Adrenal gland (tissue), 12 donors: Measurements from ENCODE around the gene IL36G. TPM values are rescaled to one million over a fixed set of nuclear protein-coding genes. Genes with fewer than 3 reads are reported as not detected.

Experiments used
- DNase-seq, 7 donors: peaks; one replicate each; pipeline ENCODE4 v3.0.0-alpha.2; 2019 to 2020
- H3K27ac ChIP-seq, 5 donors: fragments of 200-600 bp; sonication (generic) in 4 of 5; 1 replicate in 3 of 5; 2 replicates in 2 of 5; pipeline versions ENCODE4 v1.5.1 to v1.8.0; 2016 to 2020; ENCODE audit warnings: mild to moderate bottlenecking in 1 of 5
- H3K27me3 ChIP-seq: fragments of 200-600 bp; 2 replicates; pipeline ENCODE4 v1.8.0; 2021
- H3K36me3 ChIP-seq, 2 donors: fragments of 200-600 bp; replicated peaks in 1 of 2; 1 replicate in 1 of 2; 2 replicates in 1 of 2; pipeline versions ENCODE4 v1.5.1 to v1.8.0; 2018 to 2022
- H3K4me1 ChIP-seq, 2 donors: fragments of 200-600 bp; replicated peaks in 1 of 2; 1 replicate in 1 of 2; 2 replicates in 1 of 2; pipeline versions ENCODE4 v1.5.1 to v1.8.0; 2018 to 2021
- H3K4me3 ChIP-seq, 4 donors: fragments of 200-600 bp; sonication (generic) in 3 of 4; one replicate each; pipeline ENCODE4 v1.5.1; 2016 to 2018
- H3K9me3 ChIP-seq, 3 donors: fragments of 200-600 bp; sonication (generic) in 1 of 3; replicated peaks in 1 of 3; 1 replicate in 2 of 3; 2 replicates in 1 of 3; pipeline versions ENCODE4 v1.5.1 to v1.8.0; 2016 to 2021
- POLR2A ChIP-seq, 2 donors: fragments of 450-650 bp; IDR thresholded peaks; one replicate each; pipeline ENCODE4 v1.6.1; 2017; ENCODE audit warnings: antibody characterized with exemption in 2 of 2, mild to moderate bottlenecking in 2 of 2, moderate library complexity in 1 of 2
- WGBS, 4 donors: extraction: QIAGEN DNeasy Blood & Tissue Kit in 2 of 4; methylation state at CpG; one replicate each; pipeline versions ENCODE4 v1.1.5 to v1.1.7; 2013 to 2017; 5-methylcytosine and 5-hydroxymethylcytosine counted together
- intact Hi-C, 2 donors: fragments of 100-400 bp; cut with DNase I; formaldehyde crosslinking; loops; one replicate each; pipeline versions ENCODE4 v1.14.1 to v1.15.0; 2022 to 2023
- polyA plus RNA-seq, 3 donors: library from polyadenylated mRNA; stranded (reverse); fragments of 200-250 nt in 2 of 3; fragments of 350-450 nt in 1 of 3; fragmentation: Illumina TruSeq in 1 of 3; extraction: RNeasy Lipid Tissue Mini Kit (QIAGEN cat#74804) in 1 of 3; gene quantifications; one replicate each; pipeline ENCODE4 v1.2.3, GENCODE V29; 2013 to 2014
- total RNA-seq, 9 donors: library from RNA; depleted of rRNA in 4 of 9; stranded (reverse); fragments of >200 nt in 4 of 9; fragments of 120-200 nt in 1 of 9; fragmentation: NEBNext Ultra II Directional in 1 of 9; extraction: Animal tissue kit (Norgen Biotek cat#: 25700) in 1 of 9; gene quantifications; one replicate each; pipeline versions ENCODE4 v1.1.0 to v1.2.4, GENCODE V29; 2013 to 2023
- TF ChIP-seq, protein P1 (sequence below), 6 experiments: fragments of 450-650 bp in 4 of 6; fragments of 200-600 bp in 2 of 6; sonication (generic) in 1 of 6; IDR thresholded peaks; 1 replicate in 5 of 6; 2 replicates in 1 of 6; pipeline versions ENCODE4 v1.5.1 to v1.8.0; 2016 to 2021; ENCODE audit warnings: antibody characterized with exemption in 6 of 6, mild to moderate bottlenecking in 2 of 6, moderate library complexity in 1 of 6
- donor health status: healthy with polysubstance abuse.
- donor health status: Bipolar disorder and iron deficiency.
- donor health status: DM: yes; HTN: yes; CAD: no.
- donor health status: DM: no; HTN: no; CAD: no.
- donor health status: DM: no; HTN: no; CAD: no.
- donor health status: DM: yes; HTN: yes; CAD: no.

IL36G gene
- total and polyA plus RNA-seq, 12 donors = 0.28 TPM; not detected in 11

DNA sequence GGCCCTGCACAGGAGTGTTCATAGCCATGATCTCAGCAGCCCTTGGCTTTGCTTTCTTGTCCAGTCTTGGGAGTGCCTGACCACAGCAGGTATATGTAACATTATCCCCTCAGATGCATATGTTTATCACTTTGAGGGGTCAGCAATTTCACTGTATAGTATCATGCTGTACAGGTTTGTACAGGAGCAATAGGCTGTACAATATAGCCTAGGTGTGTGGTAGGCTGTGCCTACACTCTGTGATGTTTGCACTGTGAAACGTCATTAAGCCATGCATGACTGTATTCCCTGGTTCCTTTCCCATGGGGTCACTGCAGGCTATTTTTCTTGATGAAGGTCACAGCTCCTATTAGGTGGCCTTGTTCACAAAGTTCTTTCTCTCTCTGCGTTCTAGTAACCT, 4.7 kb upstream of the IL36G start:
- intact Hi-C loops = no loop called here
- TF ChIP-seq POLR2A (IDR thresholded peaks at IDR 0.05) = no peak
- TF ChIP-seq, protein P1, sequence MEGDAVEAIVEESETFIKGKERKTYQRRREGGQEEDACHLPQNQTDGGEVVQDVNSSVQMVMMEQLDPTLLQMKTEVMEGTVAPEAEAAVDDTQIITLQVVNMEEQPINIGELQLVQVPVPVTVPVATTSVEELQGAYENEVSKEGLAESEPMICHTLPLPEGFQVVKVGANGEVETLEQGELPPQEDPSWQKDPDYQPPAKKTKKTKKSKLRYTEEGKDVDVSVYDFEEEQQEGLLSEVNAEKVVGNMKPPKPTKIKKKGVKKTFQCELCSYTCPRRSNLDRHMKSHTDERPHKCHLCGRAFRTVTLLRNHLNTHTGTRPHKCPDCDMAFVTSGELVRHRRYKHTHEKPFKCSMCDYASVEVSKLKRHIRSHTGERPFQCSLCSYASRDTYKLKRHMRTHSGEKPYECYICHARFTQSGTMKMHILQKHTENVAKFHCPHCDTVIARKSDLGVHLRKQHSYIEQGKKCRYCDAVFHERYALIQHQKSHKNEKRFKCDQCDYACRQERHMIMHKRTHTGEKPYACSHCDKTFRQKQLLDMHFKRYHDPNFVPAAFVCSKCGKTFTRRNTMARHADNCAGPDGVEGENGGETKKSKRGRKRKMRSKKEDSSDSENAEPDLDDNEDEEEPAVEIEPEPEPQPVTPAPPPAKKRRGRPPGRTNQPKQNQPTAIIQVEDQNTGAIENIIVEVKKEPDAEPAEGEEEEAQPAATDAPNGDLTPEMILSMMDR (IDR thresholded peaks at IDR 0.05) = no peak
- Histone ChIP-seq H3K9me3 (no peaks in the 10 kb centered on the region), H3K4me3 (no peak overlapping the region), H3K27me3 (peaks cover 6% of the 10 kb centered on the region), H3K36me3 (no peaks in the 10 kb centered on the region), H3K4me1 (no peaks in the 10 kb centered on the region), H3K27ac (no peak overlapping the region)
- no peak for DNase-seq
- 20 to 40% (median 21%) methylated on average over 2 of the region's 2 CpGs for WGBS, 4 donors

DNA sequence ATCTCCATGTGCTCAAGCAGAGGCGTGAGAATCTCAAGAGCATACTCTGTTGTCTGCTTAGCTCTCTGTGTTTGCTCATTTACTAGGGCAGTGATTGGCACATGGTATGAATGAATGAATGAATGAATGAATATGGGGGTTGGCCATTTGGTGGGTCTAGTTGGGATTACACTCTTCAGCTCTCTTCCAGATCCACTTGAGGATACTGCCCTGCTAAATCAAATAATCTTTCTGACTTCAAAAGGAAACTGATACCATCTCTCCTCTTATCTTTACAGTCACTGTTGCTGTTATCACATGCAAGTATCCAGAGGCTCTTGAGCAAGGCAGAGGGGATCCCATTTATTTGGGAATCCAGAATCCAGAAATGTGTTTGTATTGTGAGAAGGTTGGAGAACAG, 1.9 kb downstream of the IL36G start:
- no peak overlapping the region for H3K4me3 ChIP-seq
- WGBS, 4 donors = 88 to 100% (median 96%) methylated on average over 1 of the region's 1 CpG
- no peak overlapping the region for H3K27ac ChIP-seq
- H3K9me3 ChIP-seq = no peaks in the 10 kb centered on the region
- no peak for DNase-seq
- H3K36me3 ChIP-seq = no peaks in the 10 kb centered on the region
- H3K4me1 ChIP-seq = no peaks in the 10 kb centered on the region
- no peak for TF ChIP-seq POLR2A (IDR thresholded peaks at IDR 0.05)
- TF ChIP-seq, protein P1 (IDR thresholded peaks at IDR 0.05) = no peak
- H3K27me3 ChIP-seq = peaks cover 6% of the 10 kb centered on the region
- intact Hi-C loops = no loop called here

DNA sequence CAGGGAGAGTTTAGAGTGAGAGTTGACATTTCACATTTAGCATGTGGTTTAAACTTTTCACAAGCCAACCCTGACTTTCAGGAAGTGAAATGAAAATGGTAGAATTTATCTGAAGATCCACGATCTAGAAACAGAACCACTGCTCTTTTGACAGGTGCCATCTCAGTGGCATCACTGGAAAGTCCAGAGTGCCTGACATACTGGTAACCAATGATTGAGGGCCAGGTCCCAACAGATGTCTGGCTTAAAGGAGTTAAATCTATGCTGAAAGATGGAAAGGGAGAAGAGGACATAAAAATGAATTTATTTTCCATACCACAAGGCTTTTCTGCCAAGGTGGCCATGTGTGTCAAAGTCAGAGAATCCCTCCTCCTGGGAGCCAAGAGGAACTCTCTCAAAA, 2.7 kb downstream of the IL36G start:
- 15 to 50% (median 38%) methylated on average over 1 of the region's 1 CpG for WGBS, 4 donors
- Histone ChIP-seq H3K9me3 (no peaks in the 10 kb centered on the region), H3K4me3 (no peak overlapping the region), H3K4me1 (no peaks in the 10 kb centered on the region), H3K27me3 (peaks cover 6% of the 10 kb centered on the region), H3K36me3 (no peaks in the 10 kb centered on the region), H3K27ac (no peak overlapping the region)
- no peak for DNase-seq
- TF ChIP-seq, protein P1 (IDR thresholded peaks at IDR 0.05) = no peak
- no peak for TF ChIP-seq POLR2A (IDR thresholded peaks at IDR 0.05)
- intact Hi-C loops = no loop called here

DNA sequence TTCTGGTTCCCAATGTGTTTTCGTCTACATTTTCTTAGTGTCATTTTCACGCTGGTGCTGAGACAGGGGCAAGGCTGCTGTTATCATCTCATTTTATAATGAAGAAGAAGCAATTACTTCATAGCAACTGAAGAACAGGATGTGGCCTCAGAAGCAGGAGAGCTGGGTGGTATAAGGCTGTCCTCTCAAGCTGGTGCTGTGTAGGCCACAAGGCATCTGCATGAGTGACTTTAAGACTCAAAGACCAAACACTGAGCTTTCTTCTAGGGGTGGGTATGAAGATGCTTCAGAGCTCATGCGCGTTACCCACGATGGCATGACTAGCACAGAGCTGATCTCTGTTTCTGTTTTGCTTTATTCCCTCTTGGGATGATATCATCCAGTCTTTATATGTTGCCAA, 7.3 kb downstream of the IL36G start:
- Histone ChIP-seq H3K4me1 (no peaks in the 10 kb centered on the region), H3K27ac (no peak overlapping the region), H3K36me3 (no peaks in the 10 kb centered on the region), H3K9me3 (no peaks in the 10 kb centered on the region), H3K27me3 (no peaks in the 10 kb centered on the region), H3K4me3 (no peak overlapping the region)
- no peak for TF ChIP-seq POLR2A (IDR thresholded peaks at IDR 0.05)
- TF ChIP-seq, protein P1 (IDR thresholded peaks at IDR 0.05) = no peak
- WGBS, 4 donors = 79 to 97% (median 89%) methylated on average over 5 of the region's 5 CpGs
- intact Hi-C loops = no loop called here
- no peak for DNase-seq
